ENCODE measurements around the gene TCF4.

DNA sequence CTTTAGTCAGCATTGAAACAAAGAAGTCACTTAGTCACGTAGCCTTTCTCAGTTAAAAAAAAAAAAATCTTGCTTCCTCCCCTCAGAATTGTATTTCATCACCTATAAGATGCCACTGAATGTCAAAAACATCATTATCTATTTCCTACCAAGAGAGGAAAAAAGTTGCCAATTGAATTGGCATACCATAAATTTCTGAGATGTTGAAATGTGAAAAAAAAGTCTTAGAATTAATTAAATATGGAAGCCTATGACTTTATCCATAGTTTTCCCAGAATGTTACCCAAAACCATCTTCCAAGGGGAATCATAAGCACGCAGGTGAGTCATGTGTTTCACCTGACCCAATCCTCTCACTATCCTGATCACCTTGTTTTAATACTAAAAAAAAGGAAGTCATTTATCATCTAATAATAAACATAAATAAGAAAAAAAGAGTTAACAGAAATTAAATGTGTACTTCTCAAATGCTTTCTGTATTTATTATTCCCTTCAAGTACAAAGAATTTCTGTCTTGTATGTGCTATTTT, 205.7 kb downstream of the TCF4 start:
- TF ChIP-seq, protein P1, sequence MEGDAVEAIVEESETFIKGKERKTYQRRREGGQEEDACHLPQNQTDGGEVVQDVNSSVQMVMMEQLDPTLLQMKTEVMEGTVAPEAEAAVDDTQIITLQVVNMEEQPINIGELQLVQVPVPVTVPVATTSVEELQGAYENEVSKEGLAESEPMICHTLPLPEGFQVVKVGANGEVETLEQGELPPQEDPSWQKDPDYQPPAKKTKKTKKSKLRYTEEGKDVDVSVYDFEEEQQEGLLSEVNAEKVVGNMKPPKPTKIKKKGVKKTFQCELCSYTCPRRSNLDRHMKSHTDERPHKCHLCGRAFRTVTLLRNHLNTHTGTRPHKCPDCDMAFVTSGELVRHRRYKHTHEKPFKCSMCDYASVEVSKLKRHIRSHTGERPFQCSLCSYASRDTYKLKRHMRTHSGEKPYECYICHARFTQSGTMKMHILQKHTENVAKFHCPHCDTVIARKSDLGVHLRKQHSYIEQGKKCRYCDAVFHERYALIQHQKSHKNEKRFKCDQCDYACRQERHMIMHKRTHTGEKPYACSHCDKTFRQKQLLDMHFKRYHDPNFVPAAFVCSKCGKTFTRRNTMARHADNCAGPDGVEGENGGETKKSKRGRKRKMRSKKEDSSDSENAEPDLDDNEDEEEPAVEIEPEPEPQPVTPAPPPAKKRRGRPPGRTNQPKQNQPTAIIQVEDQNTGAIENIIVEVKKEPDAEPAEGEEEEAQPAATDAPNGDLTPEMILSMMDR (IDR thresholded peaks at IDR 0.05): no peak
- TF ChIP-seq POLR2A (IDR thresholded peaks at IDR 0.05): no peak
